K562 (cell line): ENCODE data around the gene LONP1. TPM values are rescaled to one million over a fixed set of nuclear protein-coding genes. Genes with fewer than 3 reads are reported as not detected.
A peak's percentile ranks its signal among the peaks of the same experiment; 100 is the strongest.

Experiments used
- ATAC-seq: fragments of 200-7000 bp; cut with Tn5 transposase; 3 replicates; pipeline ENCODE4 v1.9.1; 2020; ENCODE audit warnings: moderate library complexity
- BruUV-seq: library from RNA; stranded (reverse); fragments of 400-500 nt; replicated peaks from 2 replicates; lab custom pipeline; 2021; lab: Mats Ljungman, UMichigan
- CTCF ChIA-PET: fragments of 300-600 bp; formaldehyde crosslinking; extraction: SDS; loops from one replicate; lab custom pipeline; 2021; ENCODE audit warnings: low intra/inter-chr PET ratio; lab: Yijun Ruan, JAX
- POLR2A ChIA-PET: fragments of 300-600, 350-650 bp; sonication (Branson Sonifier 250); formaldehyde crosslinking; extraction: SDS; loops from one replicate; lab custom pipeline; 2021; ENCODE audit warnings: antibody characterized with exemption, inconsistent platforms; lab: Yijun Ruan, JAX
- DNase-seq, 4 experiments: peaks; one replicate each; pipeline versions ENCODE4 v3.0.0 to v3.0.0-alpha.2; 2011 to 2018; ENCODE audit warnings: low spot score in 3 of 4, mixed read lengths in 3 of 4; ENCODE audit errors: extremely low read depth in 1 of 4
- FAIRE-seq: peaks from 2 replicates; lab custom pipeline; 2011; peaks lifted over from hg19 to GRCh38; lab: Jason Lieb, UNC
- H2AFZ ChIP-seq: 2 replicates; pipeline ENCODE4 v1.6.0; 2011; ENCODE audit warnings: low read depth, low read length, control low read depth, inconsistent platforms
- H3K27ac ChIP-seq: fragments of 200-600 bp; 3 replicates; pipeline ENCODE4 v1.8.0; 2011; ENCODE audit warnings: low read depth, mild to moderate bottlenecking, control low read depth, inconsistent platforms, low read length, moderate library complexity, mixed read lengths; ENCODE audit errors: extremely low read depth
- H3K27me3 ChIP-seq, 2 experiments: fragments of 300-600 bp in 1 of 2; 2 replicates in 1 of 2; 3 replicates in 1 of 2; pipeline versions ENCODE4 v1.6.0 to v1.8.0; 2011; ENCODE audit warnings: inconsistent platforms in 2 of 2, low read length in 2 of 2, mild to moderate bottlenecking in 1 of 2, mixed read lengths in 1 of 2, moderate library complexity in 1 of 2; ENCODE audit not compliant: control insufficient read depth in 2 of 2, insufficient read depth in 2 of 2
- H3K36me3 ChIP-seq: fragments of 300-600 bp; 3 replicates; pipeline ENCODE4 v1.8.0; 2011; ENCODE audit warnings: mild to moderate bottlenecking, low read length, inconsistent platforms; ENCODE audit not compliant: control insufficient read depth, insufficient read depth
- H3K4me1 ChIP-seq, 2 experiments: fragments of 200-600 bp in 1 of 2; replicated peaks in 1 of 2; 2 replicates in 1 of 2; 3 replicates in 1 of 2; pipeline versions ENCODE4 v1.5.1 to v1.8.0; 2011; ENCODE audit warnings: inconsistent platforms in 2 of 2, low read length in 2 of 2, mild to moderate bottlenecking in 1 of 2, mixed read lengths in 1 of 2, moderate library complexity in 1 of 2; ENCODE audit not compliant: control insufficient read depth in 2 of 2, insufficient read depth in 2 of 2
- H3K4me2 ChIP-seq: 2 replicates; pipeline ENCODE4 v1.6.1; 2011; ENCODE audit warnings: low read length, control low read depth, inconsistent platforms, mixed read lengths; ENCODE audit not compliant: insufficient read depth
- H3K4me3 ChIP-seq: fragments of 200-600 bp; sonication (generic), shearing (Covaris generic); 2 replicates; pipeline ENCODE4 v1.5.1; 2016; ENCODE audit warnings: control low read depth, inconsistent platforms
- H3K79me2 ChIP-seq: fragments of 200-600 bp; 3 replicates; pipeline ENCODE4 v1.8.0; 2011; ENCODE audit warnings: low read length, inconsistent platforms; ENCODE audit not compliant: control insufficient read depth, insufficient read depth
- H3K9ac ChIP-seq, 2 experiments: 2 replicates each; pipeline versions ENCODE4 v1.6.0 to v1.6.1; 2011; ENCODE audit warnings: low read depth in 2 of 2, low read length in 2 of 2, control low read depth in 1 of 2, inconsistent platforms in 1 of 2, mild to moderate bottlenecking in 1 of 2, mixed read lengths in 1 of 2; ENCODE audit not compliant: insufficient read depth in 1 of 2
- H3K9me1 ChIP-seq: one replicate; pipeline ENCODE4 v1.6.0; 2011; ENCODE audit warnings: inconsistent platforms, mild to moderate bottlenecking, low read length, moderate library complexity; ENCODE audit not compliant: control insufficient read depth, insufficient read depth
- H3K9me3 ChIP-seq: replicated peaks from 2 replicates; pipeline ENCODE4 v1.5.1; 2011; ENCODE audit warnings: low read depth, low read length, inconsistent platforms; ENCODE audit not compliant: control insufficient read depth, insufficient read depth
- H4K20me1 ChIP-seq: replicated peaks from 2 replicates; pipeline ENCODE4 v1.6.1; 2011; ENCODE audit warnings: low read length, inconsistent platforms, mixed read lengths; ENCODE audit not compliant: control insufficient read depth, insufficient read depth
- ESRRB ChIP-seq: fragments of 250-450 bp; sonication (Bioruptor Pico); IDR thresholded peaks from 2 replicates; pipeline ENCODE4 v1.5.0; 2020; ENCODE audit warnings: mild to moderate bottlenecking, moderate library complexity, borderline replicate concordance
- HDAC8 ChIP-seq: fragments of 450-650 bp; IDR thresholded peaks from 2 replicates; pipeline ENCODE4 v1.6.1; 2016; ENCODE audit warnings: mild to moderate bottlenecking, missing genetic modification characterization, moderate library complexity, missing compliant biosample characterization
- NFIC ChIP-seq: fragments of 450-650 bp; IDR thresholded peaks from 2 replicates; pipeline ENCODE4 v1.6.1; 2017; ENCODE audit warnings: mild to moderate bottlenecking, inconsistent platforms
- NRF1 ChIP-seq, 2 experiments: fragments of 450-650 bp; IDR thresholded peaks in 1 of 2; conservative IDR thresholded peaks in 1 of 2; 2 replicates each; pipeline ENCODE4 v1.6.1; 2014; ENCODE audit warnings: mild to moderate bottlenecking in 2 of 2
- ZNF277 ChIP-seq: fragments of 250-450 bp; sonication (Bioruptor Pico); IDR thresholded peaks from 2 replicates; pipeline ENCODE4 v1.8.0; 2022; ENCODE audit warnings: inconsistent platforms, mild to moderate bottlenecking, moderate library complexity, borderline replicate concordance
- whole genome bisulfite sequencing: fragments of 100-300 bp; shearing (Covaris generic); methylation state at CpG from one replicate; pipeline ENCODE4 v1.1.6; 2016; ENCODE audit warnings: low coverage, mixed read lengths; ENCODE audit not compliant: insufficient coverage; ENCODE audit errors: missing lambda C conversion rate; 5-methylcytosine and 5-hydroxymethylcytosine counted together
- in situ Hi-C: fragments of 300-500 bp; cut with MboI; formaldehyde crosslinking; loops from 4 replicates; pipeline ENCODE4 v1.15.0; 2018; ENCODE audit warnings: inconsistent platforms, mixed read lengths
- intact Hi-C: fragments of 100-400 bp; cut with micrococcal nuclease; formaldehyde crosslinking; loops from 2 replicates; pipeline ENCODE4 v1.14.2; 2022
- polyA plus RNA-seq, 8 experiments: library from polyadenylated mRNA; depleted of rRNA in 4 of 8; stranded (reverse) in 5 of 8; unstranded in 3 of 8; fragments of >200 nt; fragmentation: Nextera tagmentation in 2 of 8; fragmentation: Illumina TruSeq in 1 of 8; extraction: Ambion mirVana in 2 of 8; extraction: Trizol in 1 of 8; gene quantifications; 2 replicates each; pipeline versions ENCODE4 v1.2.1 to v1.2.3, GENCODE V29; 2011 to 2014; ENCODE audit warnings: inconsistent platforms in 1 of 8, missing spikeins in 1 of 8
- total RNA-seq, 7 experiments: library from RNA; depleted of rRNA in 6 of 7; stranded (reverse); fragments of >200 nt in 6 of 7; fragmentation: Illumina TruSeq in 2 of 7; extraction: Trizol in 2 of 7; gene quantifications; 2 replicates each; pipeline versions ENCODE4 v1.2.1 to v1.2.3, GENCODE V29; 2011 to 2021; ENCODE audit warnings: low replicate concordance in 1 of 7

LONP1 gene
- total and polyA plus RNA-seq, 9 of the 15 experiments (the other 6 are each of a cell fraction or from before 2014, with no cell fraction given), result 1.1 to 238 (median 84.5) TPM

GRCh38 chr19:5753743-5754142 lies 33.8 kb upstream of the LONP1 start:
- no TSS peak for BruUV-seq
- Histone ChIP-seq H3K36me3 (no peaks in the 10 kb centered on the region), H3K9me1 (no peaks in the 10 kb centered on the region), H3K27me3 (peaks cover 12 to 29% of the 10 kb centered on the region in 2 experiments; a peak in 3 of 5 replicates), H2AFZ (no peak overlapping the region), H3K9ac (no peak overlapping the region), H3K27ac (no peak overlapping the region), H3K4me2 (no peak overlapping the region), H4K20me1 (no peaks in the 10 kb centered on the region), H3K4me1 (no peaks in the 10 kb centered on the region; a peak in 1 of 5 replicates), H3K9me3 (no peaks in the 10 kb centered on the region), H3K4me3 (no peak overlapping the region), H3K79me2 (no peaks in the 10 kb centered on the region)
- ATAC-seq, result no peak
- TF ChIP-seq NRF1 (conservative IDR thresholded peaks at IDR 0.05 in 1 of 2, IDR thresholded peaks at IDR 0.05 in 1 of 2) (peak; percentile 71 to 74), ZNF277 (CRISPR knock-in tag) (no peak), NFIC (peak; percentile 59)
- ChIA-PET POLR2A (interaction anchor here (0.7 kb wide), 1 partner anchor 35 kb away, joined by 3 read pairs; no protein-coding TSS in a partner anchor), CTCF (no interaction called here)
- DNase-seq, result no peak
- 10% methylated on average over 5 of the region's 6 CpGs for WGBS
- in situ Hi-C loops (no loop called here), intact Hi-C loops (no loop called here)
- FAIRE-seq, result no peak

GRCh38 chr19:5751709-5752108 lies 31.8 kb upstream of the LONP1 start:
- WGBS, result 33% methylated on average over 7 of the region's 7 CpGs
- peaks cover 16 to 36% of the 10 kb centered on the region in 2 experiments; a peak in 3 of 5 replicates for H3K27me3 ChIP-seq
- H3K9me1 ChIP-seq, result no peaks in the 10 kb centered on the region
- no peak overlapping the region for H3K4me2 ChIP-seq
- no TSS peak for BruUV-seq
- ChIA-PET CTCF (no interaction called here), POLR2A (no interaction called here)
- ATAC-seq (no peak), FAIRE-seq (no peak), DNase-seq (no peak)
- no peaks in the 10 kb centered on the region for H3K79me2 ChIP-seq
- no peak overlapping the region for H2AFZ ChIP-seq
- in situ Hi-C loops, result no loop called here
- intact Hi-C loops, result no loop called here
- no peak overlapping the region for H3K9ac ChIP-seq
- TF ChIP-seq ESRRB (no peak), HDAC8 (no peak)
- H3K9me3 ChIP-seq, result no peaks in the 10 kb centered on the region
- no peak overlapping the region for H3K4me3 ChIP-seq
- no peaks in the 10 kb centered on the region; a peak in 1 of 5 replicates for H3K4me1 ChIP-seq
- H3K36me3 ChIP-seq, result no peaks in the 10 kb centered on the region
- no peak overlapping the region for H3K27ac ChIP-seq
- H4K20me1 ChIP-seq, result no peaks in the 10 kb centered on the region
